Stimulated activated CD4-positive, alpha-beta T cell treated with anti-CD3 and anti-CD28 coated beads, Interleukin-1b, Interleukin-23, amount 100 ng/mL, for 4 hours (primary cell): Measurements from ENCODE around the gene BTNL8.
"Not testable (repeated sequence)": the region's sequence is repeated elsewhere in the genome, so short reads cannot be mapped to it uniquely, and the experiment has no call there.

Source experiments
- DNase-seq, 2 donors: peaks; one replicate each; pipeline ENCODE4 v3.0.0-alpha.2; 2020; ENCODE audit warnings: low read depth in 2 of 2

BTNL8 gene

GRCh38 chr5:180875860-180876426 is 23.0 kb upstream of the BTNL8 start:
- no peak for DNase-seq

- DNase-seq: not testable (repeated sequence)
Measured at GRCh38 chr5:180885845-180886529, 13.0 kb upstream of the BTNL8 start.

DNA sequence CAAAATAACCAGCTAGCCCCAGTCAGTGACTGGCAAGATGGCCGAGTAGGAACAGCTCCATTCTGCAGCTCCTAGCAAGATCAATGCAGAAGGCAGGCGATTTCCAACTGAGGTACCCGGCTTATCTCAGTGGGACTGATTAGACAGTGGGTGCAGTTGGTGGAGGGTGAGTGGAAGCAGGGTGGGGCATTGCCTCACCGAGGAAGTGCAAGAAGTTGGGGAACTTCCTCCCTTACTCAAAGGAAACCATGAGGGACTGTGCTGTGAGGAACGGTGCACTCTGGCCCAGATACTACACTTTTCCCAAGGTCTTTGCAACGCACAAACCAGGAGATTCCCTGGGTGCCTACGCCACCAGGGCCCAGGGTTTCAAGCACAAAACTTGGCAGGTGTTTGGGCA is 9.6 kb upstream of the BTNL8 start:
- DNase-seq: no peak

DNA sequence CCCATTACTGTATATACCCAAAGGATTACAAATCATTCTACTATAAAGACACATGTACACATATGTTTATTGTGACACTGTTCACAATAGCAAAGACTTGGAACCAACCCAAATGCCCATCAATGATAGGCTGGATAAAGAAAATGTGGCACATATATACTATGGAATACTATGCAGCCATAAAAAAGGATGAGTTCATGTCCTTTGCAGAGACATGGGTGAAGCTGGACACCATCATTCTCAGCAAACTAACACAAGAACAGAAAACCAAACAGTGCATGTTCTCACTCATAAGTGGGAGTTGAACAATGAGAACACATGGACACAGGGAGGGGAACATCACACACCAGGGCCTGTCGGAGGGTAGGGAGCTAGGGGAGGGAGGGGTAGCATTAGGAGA is 3.6 kb upstream of the BTNL8 start:
- DNase-seq: not testable (repeated sequence)

- no peak for DNase-seq
Measured at GRCh38 chr5:180900178-180900577, 1.2 kb downstream of the BTNL8 start.

DNA sequence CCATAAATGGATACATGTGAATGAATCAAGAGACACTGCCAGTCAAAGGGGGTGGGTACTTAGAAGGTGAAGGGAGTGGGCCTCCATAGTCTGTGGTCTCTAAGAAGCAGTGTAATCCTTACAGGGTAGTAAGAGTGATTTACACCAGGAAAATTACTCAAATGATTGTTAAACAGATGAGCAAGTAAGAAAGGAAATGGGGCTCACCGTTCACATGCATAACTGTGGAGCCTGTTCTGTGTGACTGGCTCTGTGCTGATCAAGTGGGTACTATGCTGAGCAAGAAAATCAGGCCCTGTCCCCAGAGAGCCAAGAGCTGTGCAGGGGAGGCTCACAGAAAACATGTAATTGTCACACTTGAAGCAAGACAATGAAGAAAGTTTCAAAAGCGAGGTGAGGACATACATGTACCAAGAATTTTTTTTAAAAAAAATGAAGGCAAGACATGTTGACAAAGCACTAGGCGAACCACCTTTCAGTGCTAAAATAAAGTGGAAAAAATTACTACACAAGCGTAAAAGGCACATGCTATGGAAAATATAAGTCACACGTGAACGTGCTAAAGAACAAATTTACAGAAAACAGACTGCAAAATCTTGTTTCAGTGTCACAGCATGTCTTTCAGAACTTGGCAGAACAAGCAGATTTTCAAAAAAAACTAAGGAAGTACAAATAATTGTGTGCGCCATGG is 2.5 kb downstream of the BTNL8 start:
- no peak for DNase-seq

GRCh38 chr5:180908400-180908799 is 9.4 kb downstream of the BTNL8 start:
- no peak for DNase-seq

- DNase-seq: no peak
Measured at GRCh38 chr5:180908998-180909731, 10.2 kb downstream of the BTNL8 start.

DNA sequence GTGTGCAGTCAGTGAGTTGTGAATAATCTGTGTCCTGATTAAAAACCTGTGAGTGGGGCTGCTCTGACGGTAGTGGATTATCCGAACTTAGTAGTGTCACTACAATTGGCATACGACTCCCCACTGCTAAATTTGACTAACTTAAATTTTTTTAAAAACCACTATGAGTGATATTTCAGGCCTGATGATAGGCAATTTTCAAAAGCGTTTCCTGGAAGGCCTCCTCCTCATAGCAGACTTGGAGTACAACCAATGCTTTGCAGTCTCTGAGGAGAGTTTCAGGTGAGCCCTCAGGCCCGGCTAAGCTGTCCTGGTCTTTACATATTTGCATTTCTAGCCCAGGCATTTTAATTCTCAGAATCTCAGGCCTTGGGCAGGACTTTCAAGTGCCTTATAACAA is 10.8 kb downstream of the BTNL8 start:
- no peak for DNase-seq

GRCh38 chr5:180910182-180910581 is 11.2 kb downstream of the BTNL8 start:
- DNase-seq: no peak

- DNase-seq: no peak
Measured at GRCh38 chr5:180910735-180911134, 11.8 kb downstream of the BTNL8 start.

- DNase-seq: no peak
Measured at GRCh38 chr5:180914646-180915045, 15.7 kb downstream of the BTNL8 start.

GRCh38 chr5:180915924-180916323 is 17.0 kb downstream of the BTNL8 start:
- no peak for DNase-seq

DNA sequence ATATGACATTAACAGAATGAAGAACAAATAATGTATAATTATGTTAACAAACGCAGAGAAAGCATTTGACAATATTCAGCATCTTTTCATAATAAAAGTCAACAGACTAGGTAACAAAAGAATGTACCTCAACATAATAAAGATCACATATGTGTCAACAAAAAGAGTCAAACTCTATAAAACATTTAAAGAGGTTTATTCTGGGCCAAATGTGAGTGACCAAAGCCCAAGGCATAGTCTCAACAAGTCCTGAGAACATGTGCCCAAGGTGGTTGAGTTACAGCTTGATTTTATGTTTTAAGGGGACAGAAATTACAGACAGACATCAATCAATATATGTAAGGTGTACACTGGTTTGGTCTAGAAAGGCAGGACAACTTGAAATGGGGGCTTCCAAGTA is 19.4 kb downstream of the BTNL8 start:
- no peak for DNase-seq

GRCh38 chr5:180920710-180921109 is 21.8 kb downstream of the BTNL8 start:
- DNase-seq: no peak

GRCh38 chr5:180922932-180923331 is 24.0 kb downstream of the BTNL8 start:
- DNase-seq: no peak

DNA sequence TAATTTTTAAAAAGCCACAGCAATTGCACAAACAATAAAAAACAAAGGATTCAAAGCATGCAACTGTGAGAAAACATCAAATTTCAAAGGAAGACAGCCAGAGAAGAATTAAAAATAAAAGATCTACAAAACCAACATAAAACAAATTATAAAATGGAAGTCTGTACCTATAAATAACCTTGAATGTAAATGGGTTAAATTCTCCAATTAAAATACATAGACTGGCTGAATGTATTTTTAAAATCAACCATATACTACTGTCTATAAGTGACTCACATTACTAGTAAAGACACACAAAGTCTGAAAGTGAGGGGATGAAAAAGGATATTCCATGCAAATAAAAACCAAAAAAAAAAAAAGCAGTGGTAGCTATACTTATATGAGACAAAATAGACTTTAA is 33.7 kb downstream of the BTNL8 start:
- no peak for DNase-seq

DNA sequence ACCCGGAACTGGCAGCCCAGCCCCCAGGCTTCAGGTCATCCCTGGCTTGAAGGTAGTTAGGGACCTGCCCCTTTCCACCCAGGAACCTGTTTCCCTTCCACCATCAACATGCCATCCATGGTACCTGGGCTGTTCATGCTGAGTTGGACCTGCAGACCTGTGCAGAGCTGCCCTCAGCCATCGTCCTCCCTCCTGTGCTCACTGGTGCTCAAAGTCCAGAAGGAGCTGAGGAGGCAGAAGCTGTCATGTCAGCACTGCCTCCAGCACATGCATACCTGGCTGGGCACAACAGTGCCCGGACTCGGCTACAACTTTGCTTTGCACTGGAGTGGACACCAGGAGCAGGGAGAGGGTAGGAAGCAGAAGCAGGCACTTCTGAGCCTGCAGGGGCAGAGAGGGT is 36.2 kb downstream of the BTNL8 start:
- no peak for DNase-seq

- no peak for DNase-seq
Measured at GRCh38 chr5:180938294-180938693, 39.3 kb downstream of the BTNL8 start.

DNA sequence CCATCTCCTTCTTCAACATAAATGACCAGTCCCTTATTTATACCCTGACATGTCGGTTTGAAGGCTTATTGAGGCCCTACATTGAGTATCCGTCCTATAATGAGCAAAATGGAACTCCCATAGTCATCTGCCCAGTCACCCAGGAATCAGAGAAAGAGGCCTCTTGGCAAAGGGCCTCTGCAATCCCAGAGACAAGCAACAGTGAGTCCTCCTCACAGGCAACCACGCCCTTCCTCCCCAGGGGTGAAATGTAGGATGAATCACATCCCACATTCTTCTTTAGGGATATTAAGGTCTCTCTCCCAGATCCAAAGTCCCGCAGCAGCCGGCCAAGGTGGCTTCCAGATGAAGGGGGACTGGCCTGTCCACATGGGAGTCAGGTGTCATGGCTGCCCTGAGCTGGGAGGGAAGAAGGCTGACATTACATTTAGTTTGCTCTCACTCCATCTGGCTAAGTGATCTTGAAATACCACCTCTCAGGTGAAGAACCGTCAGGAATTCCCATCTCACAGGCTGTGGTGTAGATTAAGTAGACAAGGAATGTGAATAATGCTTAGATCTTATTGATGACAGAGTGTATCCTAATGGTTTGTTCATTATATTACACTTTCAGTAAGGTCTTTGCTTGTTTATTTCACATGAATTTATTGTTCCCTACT is 51.5 kb downstream of the BTNL8 start:
- no peak for DNase-seq

DNA sequence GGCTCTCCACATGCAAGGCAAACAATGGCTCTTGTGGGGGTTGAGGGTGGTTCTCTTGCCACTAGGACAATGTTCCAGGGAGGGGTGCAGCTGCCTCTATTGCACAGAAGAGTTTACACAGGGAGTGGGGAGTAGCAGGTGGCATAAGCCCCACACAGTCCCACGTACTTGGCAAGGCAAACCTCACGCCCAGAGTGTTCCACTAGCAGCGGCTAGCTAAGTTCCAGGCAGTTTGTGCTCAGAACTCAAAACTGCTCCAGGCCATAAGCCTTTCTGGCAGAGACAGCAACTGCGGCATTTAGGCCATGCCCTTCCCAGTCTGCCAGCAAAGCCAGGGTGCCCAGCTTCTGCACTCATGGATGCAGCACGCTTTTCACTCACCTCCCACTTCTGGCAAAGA is 60.7 kb downstream of the BTNL8 start:
- DNase-seq: no peak

DNA sequence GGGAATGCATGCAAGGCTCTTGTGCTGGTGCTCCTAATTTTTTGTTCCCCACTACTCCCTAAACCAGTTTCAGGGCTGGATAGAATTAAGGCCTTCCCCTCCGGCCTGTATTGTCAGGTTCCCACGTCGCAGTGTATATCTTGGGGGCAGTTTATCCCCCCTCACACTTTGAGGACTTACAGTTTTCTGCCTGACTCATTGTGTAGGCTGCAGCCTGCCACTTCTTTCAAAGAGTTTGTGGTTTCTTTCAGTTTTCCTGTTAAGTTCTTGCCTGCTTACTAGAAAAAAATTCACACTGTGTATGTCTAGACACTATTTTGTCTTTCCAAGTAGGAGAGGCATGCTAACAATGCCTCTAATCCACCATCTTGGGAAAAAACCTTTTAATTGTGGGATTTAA is 61.2 kb downstream of the BTNL8 start:
- no peak for DNase-seq
